ENCODE measurements around the gene EFHC1.

- TF ChIP-seq CTCF (conservative IDR thresholded peaks at IDR 0.05; ENCODE audit: low read depth in 2 of 2) (no peak), REST (IDR thresholded peaks at IDR 0.05; ENCODE audit: unreplicated experiment) (no peak), POLR2AphosphoS5 (IDR thresholded peaks at IDR 0.05; ENCODE audit: low read depth) (no peak), JUNB (IDR thresholded peaks at IDR 0.05; ENCODE audit: unreplicated experiment) (no peak)
Observed at GRCh38 chr6:52499026-52499425, 78.9 kb downstream of the EFHC1 start.

Measured in GM23338 (cell line).